K562 (cell line): ENCODE data around the gene SUPT3H. TPM values are rescaled to one million over a fixed set of nuclear protein-coding genes. Genes with fewer than 3 reads are reported as not detected.

Experiments used
- FOXK2 ChIP-seq, 2 experiments: fragments of 450-650 bp; IDR thresholded peaks in 1 of 2; conservative IDR thresholded peaks in 1 of 2; 2 replicates each; pipeline ENCODE4 v1.6.1; 2016; ENCODE audit warnings: low read depth in 2 of 2, mild to moderate bottlenecking in 1 of 2
- JUN ChIP-seq, 2 experiments: sonication (generic) in 1 of 2; formaldehyde crosslinking in 1 of 2; IDR thresholded peaks; 2 replicates each; pipeline versions ENCODE4 v1.6.1 to v1.8.0; 2012 to 2022; ENCODE audit warnings: borderline replicate concordance in 2 of 2, mild to moderate bottlenecking in 2 of 2, improper control_type of control experiment in 1 of 2, low read depth in 1 of 2, low read length in 1 of 2, missing genetic modification reagents in 1 of 2
- JUND ChIP-seq, 2 experiments: IDR thresholded peaks; 2 replicates in 1 of 2; 3 replicates in 1 of 2; pipeline ENCODE4 v1.6.1; 2011; ENCODE audit warnings: borderline replicate concordance in 2 of 2, low read depth in 2 of 2, low read length in 2 of 2, improper control_type of control experiment in 1 of 2, missing biosample characterization in 1 of 2, missing genetic modification characterization in 1 of 2, missing genetic modification reagents in 1 of 2
- L3MBTL2 ChIP-seq: fragments of 450-650 bp; IDR thresholded peaks from 2 replicates; pipeline ENCODE4 v1.6.1; 2016; ENCODE audit warnings: mild to moderate bottlenecking, moderate library complexity
- MAFK ChIP-seq: IDR thresholded peaks from 2 replicates; pipeline ENCODE4 v1.6.1; 2011; ENCODE audit warnings: low read length, improper control_type of control experiment
- MIER1 ChIP-seq: fragments of 450-650 bp; IDR thresholded peaks from 2 replicates; pipeline ENCODE4 v1.6.1; 2016; ENCODE audit warnings: antibody characterized with exemption, mild to moderate bottlenecking, low read depth
- NR2C1 ChIP-seq, 2 experiments: fragments of 450-650 bp; IDR thresholded peaks; 2 replicates each; pipeline ENCODE4 v1.6.1; 2017; ENCODE audit warnings: mild to moderate bottlenecking in 2 of 2, antibody characterized with exemption in 1 of 2, inconsistent platforms in 1 of 2, missing compliant biosample characterization in 1 of 2, missing genetic modification characterization in 1 of 2
- NR2C2 ChIP-seq, 2 experiments: fragments of 200-800 bp in 1 of 2; sonication (Bioruptor generic) in 1 of 2; sonication (generic) in 1 of 2; formaldehyde crosslinking in 1 of 2; IDR thresholded peaks; 2 replicates each; pipeline versions ENCODE4 v1.6.1 to v1.8.0; 2016 to 2022; ENCODE audit warnings: mild to moderate bottlenecking in 1 of 2, missing compliant biosample characterization in 1 of 2, missing genetic modification characterization in 1 of 2, missing genetic modification reagents in 1 of 2
- RFX5 ChIP-seq: IDR thresholded peaks from 2 replicates; pipeline ENCODE4 v1.6.1; 2011; ENCODE audit warnings: low read depth, mild to moderate bottlenecking, improper control_type of control experiment, low read length
- SP1 ChIP-seq: sonication (generic); formaldehyde crosslinking; IDR thresholded peaks from 2 replicates; pipeline ENCODE4 v1.8.1; 2022; ENCODE audit warnings: mild to moderate bottlenecking, missing genetic modification reagents
- TOE1 ChIP-seq, 2 experiments: fragments of 450-650 bp in 1 of 2; sonication (generic) in 1 of 2; formaldehyde crosslinking in 1 of 2; IDR thresholded peaks; 2 replicates each; pipeline versions ENCODE4 v1.7.1 to v1.8.0; 2016 to 2022; ENCODE audit warnings: borderline replicate concordance in 2 of 2, mild to moderate bottlenecking in 2 of 2, antibody characterized with exemption in 1 of 2, inconsistent platforms in 1 of 2, low read depth in 1 of 2, missing genetic modification reagents in 1 of 2, moderate library complexity in 1 of 2
- ZC3H8 ChIP-seq: fragments of 450-650 bp; IDR thresholded peaks from 2 replicates; pipeline ENCODE4 v1.6.1; 2017
- ZNF668 ChIP-seq: fragments of 250-450 bp; sonication (Bioruptor Pico); IDR thresholded peaks from 2 replicates; pipeline ENCODE4 v1.8.0; 2022; ENCODE audit warnings: mild to moderate bottlenecking, inconsistent platforms
- polyA plus RNA-seq, 8 experiments: library from polyadenylated mRNA; depleted of rRNA in 4 of 8; stranded (reverse) in 5 of 8; unstranded in 3 of 8; fragments of >200 nt; fragmentation: Nextera tagmentation in 2 of 8; fragmentation: Illumina TruSeq in 1 of 8; extraction: Ambion mirVana in 2 of 8; extraction: Trizol in 1 of 8; gene quantifications; 2 replicates each; pipeline versions ENCODE4 v1.2.1 to v1.2.3, GENCODE V29; 2011 to 2014; ENCODE audit warnings: inconsistent platforms in 1 of 8, missing spikeins in 1 of 8
- total RNA-seq, 7 experiments: library from RNA; depleted of rRNA in 6 of 7; stranded (reverse); fragments of >200 nt in 6 of 7; fragmentation: Illumina TruSeq in 2 of 7; extraction: Trizol in 2 of 7; gene quantifications; 2 replicates each; pipeline versions ENCODE4 v1.2.1 to v1.2.3, GENCODE V29; 2011 to 2021; ENCODE audit warnings: low replicate concordance in 1 of 7
- TF ChIP-seq, protein P1 (sequence below): fragments of 450-650 bp; formaldehyde crosslinking; IDR thresholded peaks from 2 replicates; pipeline ENCODE4 v1.4.0; 2022; ENCODE audit warnings: missing genetic modification characterization
- TF ChIP-seq, protein P2 (sequence below): fragments of 450-650 bp; IDR thresholded peaks from 2 replicates; pipeline ENCODE4 v1.6.1; 2018; ENCODE audit warnings: mild to moderate bottlenecking, low read depth; ENCODE audit not compliant: partially characterized antibody
- TF ChIP-seq, protein P3 (sequence below): fragments of 250-450 bp; sonication (Bioruptor Pico); IDR thresholded peaks from 2 replicates; pipeline ENCODE4 v1.4.0; 2020; ENCODE audit warnings: mild to moderate bottlenecking, moderate library complexity, borderline replicate concordance

SUPT3H gene
- total and polyA plus RNA-seq, 9 of the 15 experiments (the other 6 are each of a cell fraction or from before 2014, with no cell fraction given) = 7.2 to 16.3 (median 11.9) TPM

DNA sequence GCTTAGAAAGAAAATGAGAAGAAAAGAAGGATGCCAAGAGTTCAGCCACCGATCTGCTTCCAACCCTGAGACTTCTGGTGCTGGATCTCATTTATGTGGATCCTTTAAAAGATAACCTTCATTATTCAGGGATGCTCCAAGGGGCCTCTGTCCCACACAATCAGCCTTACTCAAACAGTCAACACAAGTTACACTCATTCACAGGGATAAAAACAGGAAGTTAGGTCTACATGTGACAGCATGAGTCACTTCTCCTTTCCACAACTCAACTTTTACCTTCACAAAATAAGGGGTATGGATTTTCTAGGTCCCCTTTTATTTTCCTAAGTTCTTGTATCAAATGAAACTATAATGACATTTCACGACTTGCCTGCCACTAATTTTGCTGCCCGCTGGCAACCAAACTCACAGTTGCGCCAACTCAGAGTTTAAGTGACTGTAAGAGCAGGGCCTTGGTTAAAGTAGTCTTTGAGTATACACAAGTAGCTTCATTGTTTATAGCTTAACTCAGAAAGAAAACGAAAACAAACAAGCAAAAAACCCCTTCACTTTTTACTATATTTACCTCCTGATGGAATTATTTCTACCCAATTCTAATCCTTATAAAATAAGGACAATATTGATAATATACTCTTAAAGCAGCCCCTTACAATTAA lies 328.4 kb downstream of the SUPT3H start (continued):
- TF ChIP-seq JUN (IDR thresholded peaks at IDR 0.05; ENCODE audit: borderline replicate concordance, low read depth, low read length) (peak; percentile 90), JUN (CRISPR knock-in tag; IDR thresholded peaks at IDR 0.05; ENCODE audit: borderline replicate concordance) (no peak), MAFK (no peak), TOE1 (IDR thresholded peaks at IDR 0.05; ENCODE audit: borderline replicate concordance) (0 out of 2 replicates have a peak, but pooled peaks have one; percentile 29), TOE1 (CRISPR knock-in tag; IDR thresholded peaks at IDR 0.05; ENCODE audit: borderline replicate concordance, low read depth) (no peak), L3MBTL2 (peak; percentile 65), JUND (IDR thresholded peaks at IDR 0.05; ENCODE audit: borderline replicate concordance, low read depth, low read length) (peak; percentile 95), JUND (tag; IDR thresholded peaks at IDR 0.05; ENCODE audit: borderline replicate concordance, low read depth, low read length) (peak; percentile 93), RFX5 (no peak), MIER1 (no peak), ZNF668 (CRISPR knock-in tag) (no peak), NR2C2 (CRISPR knock-in tag; IDR thresholded peaks at IDR 0.05) (no peak), NR2C2 (tag; IDR thresholded peaks at IDR 0.05) (no peak), SP1 (no peak), FOXK2 (conservative IDR thresholded peaks at IDR 0.05 in 1 of 2, IDR thresholded peaks at IDR 0.05 in 1 of 2; ENCODE audit: low read depth in 2 of 2) (peak; percentile 42 to 61; a peak in 3 of 4 replicates), ZC3H8 (no peak), NR2C1 (IDR thresholded peaks at IDR 0.05) (no peak), NR2C1 (tag; IDR thresholded peaks at IDR 0.05) (no peak)
- TF ChIP-seq, protein P1, sequence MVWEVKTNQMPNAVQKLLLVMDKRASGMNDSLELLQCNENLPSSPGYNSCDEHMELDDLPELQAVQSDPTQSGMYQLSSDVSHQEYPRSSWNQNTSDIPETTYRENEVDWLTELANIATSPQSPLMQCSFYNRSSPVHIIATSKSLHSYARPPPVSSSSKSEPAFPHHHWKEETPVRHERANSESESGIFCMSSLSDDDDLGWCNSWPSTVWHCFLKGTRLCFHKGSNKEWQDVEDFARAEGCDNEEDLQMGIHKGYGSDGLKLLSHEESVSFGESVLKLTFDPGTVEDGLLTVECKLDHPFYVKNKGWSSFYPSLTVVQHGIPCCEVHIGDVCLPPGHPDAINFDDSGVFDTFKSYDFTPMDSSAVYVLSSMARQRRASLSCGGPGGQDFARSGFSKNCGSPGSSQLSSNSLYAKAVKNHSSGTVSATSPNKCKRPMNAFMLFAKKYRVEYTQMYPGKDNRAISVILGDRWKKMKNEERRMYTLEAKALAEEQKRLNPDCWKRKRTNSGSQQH = no peak
- TF ChIP-seq, protein P2, sequence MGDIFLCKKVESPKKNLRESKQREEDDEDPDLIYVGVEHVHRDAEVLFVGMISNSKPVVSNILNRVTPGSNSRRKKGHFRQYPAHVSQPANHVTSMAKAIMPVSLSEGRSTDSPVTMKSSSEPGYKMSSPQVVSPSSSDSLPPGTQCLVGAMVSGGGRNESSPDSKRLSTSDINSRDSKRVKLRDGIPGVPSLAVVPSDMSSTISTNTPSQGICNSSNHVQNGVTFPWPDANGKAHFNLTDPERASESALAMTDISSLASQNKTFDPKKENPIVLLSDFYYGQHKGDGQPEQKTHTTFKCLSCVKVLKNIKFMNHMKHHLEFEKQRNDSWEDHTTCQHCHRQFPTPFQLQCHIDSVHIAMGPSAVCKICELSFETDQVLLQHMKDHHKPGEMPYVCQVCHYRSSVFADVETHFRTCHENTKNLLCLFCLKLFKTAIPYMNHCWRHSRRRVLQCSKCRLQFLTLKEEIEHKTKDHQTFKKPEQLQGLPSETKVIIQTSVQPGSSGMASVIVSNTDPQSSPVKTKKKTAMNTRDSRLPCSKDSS = no peak
- TF ChIP-seq, protein P3, sequence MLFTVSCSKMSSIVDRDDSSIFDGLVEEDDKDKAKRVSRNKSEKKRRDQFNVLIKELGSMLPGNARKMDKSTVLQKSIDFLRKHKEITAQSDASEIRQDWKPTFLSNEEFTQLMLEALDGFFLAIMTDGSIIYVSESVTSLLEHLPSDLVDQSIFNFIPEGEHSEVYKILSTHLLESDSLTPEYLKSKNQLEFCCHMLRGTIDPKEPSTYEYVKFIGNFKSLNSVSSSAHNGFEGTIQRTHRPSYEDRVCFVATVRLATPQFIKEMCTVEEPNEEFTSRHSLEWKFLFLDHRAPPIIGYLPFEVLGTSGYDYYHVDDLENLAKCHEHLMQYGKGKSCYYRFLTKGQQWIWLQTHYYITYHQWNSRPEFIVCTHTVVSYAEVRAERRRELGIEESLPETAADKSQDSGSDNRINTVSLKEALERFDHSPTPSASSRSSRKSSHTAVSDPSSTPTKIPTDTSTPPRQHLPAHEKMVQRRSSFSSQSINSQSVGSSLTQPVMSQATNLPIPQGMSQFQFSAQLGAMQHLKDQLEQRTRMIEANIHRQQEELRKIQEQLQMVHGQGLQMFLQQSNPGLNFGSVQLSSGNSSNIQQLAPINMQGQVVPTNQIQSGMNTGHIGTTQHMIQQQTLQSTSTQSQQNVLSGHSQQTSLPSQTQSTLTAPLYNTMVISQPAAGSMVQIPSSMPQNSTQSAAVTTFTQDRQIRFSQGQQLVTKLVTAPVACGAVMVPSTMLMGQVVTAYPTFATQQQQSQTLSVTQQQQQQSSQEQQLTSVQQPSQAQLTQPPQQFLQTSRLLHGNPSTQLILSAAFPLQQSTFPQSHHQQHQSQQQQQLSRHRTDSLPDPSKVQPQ (CRISPR knock-in tag) = no peak
